Fibroblast of villous mesenchyme (primary cell): ENCODE data around the gene SMG6. TPM values are rescaled to one million over a fixed set of nuclear protein-coding genes. Genes with fewer than 3 reads are reported as not detected.
A peak's percentile ranks its signal among the peaks of the same experiment; 100 is the strongest.

ENCODE experiments used
- DNase-seq: peaks from one replicate; pipeline ENCODE4 v3.0.0-alpha.2; 2010; ENCODE audit warnings: low read depth
- H3K4me3 ChIP-seq: 2 replicates; pipeline ENCODE4 v1.5.1; 2011; ENCODE audit warnings: low read depth, mild to moderate bottlenecking, low read length
- total RNA-seq: library from RNA; depleted of rRNA; stranded (reverse); fragments of >200 nt; gene quantifications from 2 replicates; pipeline ENCODE4 v1.2.3, GENCODE V29; 2012
- TF ChIP-seq, protein P1 (sequence below): IDR thresholded peaks from 2 replicates; pipeline ENCODE4 v1.5.1; 2012; ENCODE audit warnings: low read depth, mild to moderate bottlenecking, low read length; ENCODE audit not compliant: insufficient read depth

Gene SMG6
- total RNA-seq, 1 donor: 50.5 TPM

DNA sequence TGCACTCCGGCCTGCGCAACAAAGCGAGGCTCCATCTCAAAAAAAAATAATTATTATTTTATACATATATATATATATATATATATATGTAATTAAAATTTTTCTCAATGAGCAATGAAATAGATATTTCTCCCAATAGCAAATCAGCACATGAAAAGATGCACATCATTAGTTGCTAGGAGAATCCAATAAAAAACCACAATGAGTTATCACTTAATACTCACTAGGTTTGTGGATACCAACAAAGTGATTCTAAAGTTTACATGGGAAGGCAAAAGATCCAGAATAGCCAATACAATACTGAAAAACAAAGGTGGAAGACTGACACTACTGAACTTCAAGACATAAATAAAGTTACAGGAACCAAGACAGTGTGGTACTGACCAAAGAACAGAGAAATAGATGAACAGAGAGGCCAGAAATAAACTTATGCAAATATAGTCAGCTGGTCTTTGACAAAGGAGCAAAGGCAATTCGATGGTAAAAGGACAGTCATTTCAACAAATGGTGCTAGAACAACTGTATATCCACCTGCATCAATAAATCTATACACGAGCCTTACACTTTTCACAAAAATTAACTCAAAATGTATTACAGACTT, 13.6 kb downstream of the SMG6 start:
- TF ChIP-seq, protein P1, sequence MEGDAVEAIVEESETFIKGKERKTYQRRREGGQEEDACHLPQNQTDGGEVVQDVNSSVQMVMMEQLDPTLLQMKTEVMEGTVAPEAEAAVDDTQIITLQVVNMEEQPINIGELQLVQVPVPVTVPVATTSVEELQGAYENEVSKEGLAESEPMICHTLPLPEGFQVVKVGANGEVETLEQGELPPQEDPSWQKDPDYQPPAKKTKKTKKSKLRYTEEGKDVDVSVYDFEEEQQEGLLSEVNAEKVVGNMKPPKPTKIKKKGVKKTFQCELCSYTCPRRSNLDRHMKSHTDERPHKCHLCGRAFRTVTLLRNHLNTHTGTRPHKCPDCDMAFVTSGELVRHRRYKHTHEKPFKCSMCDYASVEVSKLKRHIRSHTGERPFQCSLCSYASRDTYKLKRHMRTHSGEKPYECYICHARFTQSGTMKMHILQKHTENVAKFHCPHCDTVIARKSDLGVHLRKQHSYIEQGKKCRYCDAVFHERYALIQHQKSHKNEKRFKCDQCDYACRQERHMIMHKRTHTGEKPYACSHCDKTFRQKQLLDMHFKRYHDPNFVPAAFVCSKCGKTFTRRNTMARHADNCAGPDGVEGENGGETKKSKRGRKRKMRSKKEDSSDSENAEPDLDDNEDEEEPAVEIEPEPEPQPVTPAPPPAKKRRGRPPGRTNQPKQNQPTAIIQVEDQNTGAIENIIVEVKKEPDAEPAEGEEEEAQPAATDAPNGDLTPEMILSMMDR: no peak
- DNase-seq: no peak

DNA sequence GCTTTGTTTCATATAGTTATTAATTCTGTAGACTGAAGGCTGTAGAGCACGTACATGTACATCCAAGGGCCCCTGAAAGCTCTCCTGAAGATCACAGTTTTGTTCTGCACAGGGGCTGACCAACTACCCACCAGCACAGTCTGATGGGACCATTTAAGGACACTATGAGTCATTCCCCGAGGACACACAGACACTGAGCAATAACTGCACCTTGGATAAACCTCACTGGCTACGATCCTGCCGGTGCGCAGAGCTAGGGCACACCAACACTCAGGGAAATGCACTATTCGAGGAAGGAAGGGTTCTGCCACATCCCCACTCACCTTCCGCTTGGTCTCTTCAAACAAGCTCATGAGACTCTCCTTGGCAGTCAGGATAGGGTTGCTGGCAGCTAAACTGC, 20.3 kb downstream of the SMG6 start:
- TF ChIP-seq, protein P1: no peak
- H3K4me3 ChIP-seq: no peak overlapping the region
- no peak for DNase-seq

More for the DNA sequence above, 13.6 kb downstream of the SMG6 start:
- no peak overlapping the region for H3K4me3 ChIP-seq

DNA sequence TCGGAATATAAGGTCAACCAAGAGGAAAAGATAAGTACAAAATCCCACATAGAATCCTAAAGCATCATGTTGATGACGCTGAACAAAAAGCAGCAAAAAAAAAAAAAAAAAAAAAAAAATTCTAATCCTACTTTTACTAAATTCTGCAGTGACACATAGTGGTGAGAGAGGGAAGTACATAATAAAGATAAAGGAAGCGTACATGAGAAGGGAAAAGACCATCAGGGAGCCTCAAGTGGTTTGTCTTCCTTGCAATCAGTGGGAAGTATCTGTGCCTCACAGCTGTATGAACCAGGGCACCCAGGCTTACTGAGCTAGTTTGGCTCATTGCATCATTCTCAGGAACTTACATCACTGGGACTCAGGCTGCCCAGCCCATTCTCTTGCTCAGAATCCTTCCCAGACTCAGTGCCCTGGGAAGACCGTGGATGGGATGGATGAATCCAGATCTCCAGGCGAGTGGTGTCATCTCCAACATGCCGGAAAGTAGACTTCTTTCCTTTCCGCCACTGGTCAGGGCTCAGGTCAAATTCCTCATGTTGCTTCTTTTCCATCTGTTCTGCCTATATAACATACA, 21.2 kb downstream of the SMG6 start:
- no peak overlapping the region for H3K4me3 ChIP-seq
- TF ChIP-seq, protein P1: peak; percentile 56
- DNase-seq: peak; percentile 93

DNA sequence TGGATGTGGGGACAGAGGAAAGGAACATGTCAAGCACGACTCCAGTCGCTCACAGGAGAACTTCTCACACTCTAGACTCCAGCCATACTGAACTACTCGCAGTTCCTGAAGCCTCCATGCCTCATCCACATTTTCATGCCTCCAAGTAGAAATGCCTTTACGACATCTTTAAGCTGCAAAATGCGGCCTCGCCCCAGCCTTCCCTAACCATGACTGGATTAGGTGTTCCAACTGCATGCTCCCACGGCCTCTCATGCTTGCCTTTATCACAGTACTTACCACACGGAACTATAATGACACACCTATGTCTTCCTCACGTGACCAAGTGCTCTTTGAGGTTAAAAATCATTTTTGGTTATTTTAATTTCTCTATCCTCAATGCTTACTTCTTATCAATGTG, 23.9 kb downstream of the SMG6 start:
- TF ChIP-seq, protein P1: no peak
- DNase-seq: no peak
- no peak overlapping the region for H3K4me3 ChIP-seq

DNA sequence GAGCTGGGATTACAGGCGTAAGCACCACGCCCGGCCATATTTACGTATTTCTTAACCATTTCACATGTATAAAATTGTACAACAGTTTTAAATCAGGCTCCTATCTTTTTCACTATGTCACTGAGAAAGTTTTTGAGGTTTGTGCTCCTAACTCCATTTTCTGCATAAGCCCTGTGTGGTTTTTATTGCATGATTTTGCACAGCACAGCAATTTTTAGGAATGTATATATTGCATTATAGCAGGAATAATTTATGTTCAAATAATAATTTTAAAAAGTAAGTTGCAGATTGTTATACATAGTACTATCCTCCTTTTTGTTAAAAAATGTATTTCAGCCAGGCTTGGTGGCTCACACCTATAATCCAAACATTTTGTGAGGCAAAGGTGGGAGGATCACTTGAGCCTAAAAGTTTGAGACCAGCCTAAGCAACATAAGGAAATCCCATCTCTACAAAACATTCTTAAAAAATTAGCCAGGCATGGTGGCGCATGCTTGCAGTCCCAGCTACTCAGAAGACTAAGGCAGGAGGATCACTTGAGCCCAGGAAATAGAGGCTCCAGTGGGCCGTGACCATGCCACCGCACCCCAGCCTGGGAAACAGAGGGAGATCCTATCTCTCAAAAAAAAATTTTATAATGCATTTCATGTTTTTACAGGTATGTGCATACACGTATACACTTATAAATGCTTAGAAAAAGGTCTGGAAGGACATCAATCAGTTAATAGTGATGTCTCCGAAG, 26.0 kb downstream of the SMG6 start:
- no peak overlapping the region for H3K4me3 ChIP-seq
- TF ChIP-seq, protein P1: no peak
- DNase-seq: no peak

DNA sequence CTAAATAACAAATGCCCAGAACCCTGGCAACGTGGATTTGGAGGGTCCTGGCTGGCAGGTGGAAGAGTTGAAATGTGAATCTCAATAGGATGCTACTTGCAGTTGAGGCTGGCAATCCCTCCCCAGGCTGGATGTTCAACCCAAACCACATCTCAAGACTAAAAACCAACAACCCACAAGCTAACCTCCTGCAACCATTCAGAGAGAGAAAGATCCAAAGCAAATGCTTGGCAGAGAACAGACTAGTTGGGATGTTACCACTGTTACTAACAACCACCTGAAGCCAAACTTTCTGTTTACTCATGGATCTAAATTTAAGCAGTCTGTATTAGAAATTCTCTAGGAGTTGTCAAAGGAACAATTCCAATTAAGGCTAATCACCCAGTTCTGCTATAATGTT, 27.9 kb downstream of the SMG6 start:
- H3K4me3 ChIP-seq: no peak overlapping the region
- DNase-seq: no peak
- TF ChIP-seq, protein P1: no peak
